Stimulated activated CD4-positive, alpha-beta T cell treated with anti-CD3 and anti-CD28 coated beads, TNF-alpha, amount 100 ng/mL, for 4 hours (primary cell): ENCODE measurements around the gene ABHD5.

Experiments
- DNase-seq, 3 experiments: peaks; one replicate each; pipeline ENCODE4 v3.0.0-alpha.2; 2020; ENCODE audit warnings: low read depth in 3 of 3

ABHD5 gene

DNA sequence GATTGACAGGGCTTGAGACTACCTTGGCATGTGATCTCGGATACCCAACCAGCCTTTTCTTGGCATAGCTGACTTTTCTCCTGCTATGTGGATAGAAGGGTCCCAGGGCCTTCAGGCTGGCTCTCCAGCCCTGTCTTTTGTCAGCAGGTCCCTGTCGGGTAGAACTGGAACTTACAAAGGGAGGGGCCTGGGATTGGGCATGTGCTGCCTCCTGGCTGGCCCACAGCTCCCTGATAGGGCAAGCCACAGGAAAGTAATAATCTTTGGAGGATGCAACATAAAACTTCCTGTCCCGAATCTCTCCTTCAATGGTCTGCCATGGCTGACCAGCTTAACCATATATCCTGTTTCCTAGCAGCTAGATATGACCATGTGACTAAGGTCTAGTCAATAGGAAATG is 89.1 kb downstream of the ABHD5 start:
- DNase-seq = no peak

DNA sequence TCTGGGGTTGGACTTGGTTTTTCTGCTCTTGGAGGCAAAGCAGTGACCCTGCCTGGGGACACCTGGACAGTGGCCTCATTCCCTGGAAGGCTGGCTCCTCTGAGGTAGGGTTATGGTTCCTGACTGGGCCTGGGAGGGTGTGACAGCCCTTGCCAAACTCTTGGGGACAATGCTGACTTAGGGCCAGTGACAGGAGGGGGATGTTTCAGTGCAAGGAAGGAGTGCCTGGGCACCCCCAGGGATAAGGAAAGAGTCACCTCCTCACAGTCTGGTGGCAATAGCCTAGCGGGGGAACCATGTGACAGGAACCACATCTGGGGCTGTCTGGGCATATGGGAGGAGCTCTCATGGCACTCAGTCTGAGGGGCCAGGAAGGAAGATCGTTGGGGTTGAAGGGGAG is 91.8 kb downstream of the ABHD5 start:
- DNase-seq = no peak
